ENCODE results near the gene LDLRAD4.

DNA sequence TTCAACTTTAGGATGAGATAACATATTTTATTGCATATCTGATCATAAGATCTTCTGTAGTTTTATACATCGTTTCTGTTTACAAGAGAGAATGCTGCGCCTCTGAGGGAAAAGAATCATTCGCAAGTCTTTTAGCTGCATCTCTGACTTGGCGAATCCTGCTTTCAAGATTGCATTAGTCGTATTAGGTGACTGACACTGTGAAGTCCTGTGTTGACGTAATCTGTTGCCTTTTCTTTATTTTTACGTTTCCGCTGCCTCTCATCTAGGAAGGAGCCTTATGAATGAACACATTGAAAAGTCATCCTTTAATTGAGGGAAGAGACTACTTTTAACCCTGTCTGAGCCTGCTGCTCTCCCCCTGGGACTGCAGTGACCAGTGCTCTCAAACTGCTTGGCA is 101.5 kb downstream of the LDLRAD4 start:
- TF ChIP-seq CTCF (IDR thresholded peaks at IDR 0.05), result no peak
- no peak for TF ChIP-seq POLR2A (IDR thresholded peaks at IDR 0.05; ENCODE audit: low read depth)
- TF ChIP-seq EP300 (IDR thresholded peaks at IDR 0.05), result no peak
- no peak for TF ChIP-seq POLR2AphosphoS5 (IDR thresholded peaks at IDR 0.05)
